HAP-1 (cell line): ENCODE results near the gene ARFGAP1.
A peak's percentile ranks its signal among the peaks of the same experiment; 100 is the strongest.

ENCODE experiments used
- DNase-seq, 2 experiments: peaks; one replicate each; pipeline ENCODE4 v3.0.0-alpha.2; 2016 to 2020; ENCODE audit warnings: low spot score in 2 of 2
- H3K27me3 ChIP-seq: fragments of 250-450 bp; sonication (Bioruptor Pico); 2 replicates; pipeline ENCODE4 v1.5.1; 2020; ENCODE audit warnings: low read depth, mild to moderate bottlenecking, moderate library complexity
- H3K36me3 ChIP-seq: fragments of 250-450 bp; sonication (Bioruptor Pico); replicated peaks from 2 replicates; pipeline ENCODE4 v1.5.1; 2020; ENCODE audit warnings: mild to moderate bottlenecking
- H3K4me1 ChIP-seq: fragments of 250-450 bp; sonication (Bioruptor Pico); 2 replicates; pipeline ENCODE4 v1.5.1; 2020; ENCODE audit warnings: mild to moderate bottlenecking
- H3K4me3 ChIP-seq: fragments of 250-450 bp; sonication (Bioruptor Pico); 2 replicates; pipeline ENCODE4 v1.5.1; 2020; ENCODE audit warnings: mild to moderate bottlenecking, moderate library complexity
- H3K9me3 ChIP-seq: fragments of 250-450 bp; sonication (Bioruptor Pico); 2 replicates; pipeline ENCODE4 v1.5.1; 2020; ENCODE audit warnings: mild to moderate bottlenecking, moderate library complexity
- in situ Hi-C: fragments of 300-500 bp; cut with MboI; formaldehyde crosslinking; loops from 3 replicates; pipeline ENCODE4 v1.14.3; 2020; ENCODE audit warnings: low sequenced_read_pairs, inconsistent platforms, mixed read lengths

ARFGAP1 gene

DNA sequence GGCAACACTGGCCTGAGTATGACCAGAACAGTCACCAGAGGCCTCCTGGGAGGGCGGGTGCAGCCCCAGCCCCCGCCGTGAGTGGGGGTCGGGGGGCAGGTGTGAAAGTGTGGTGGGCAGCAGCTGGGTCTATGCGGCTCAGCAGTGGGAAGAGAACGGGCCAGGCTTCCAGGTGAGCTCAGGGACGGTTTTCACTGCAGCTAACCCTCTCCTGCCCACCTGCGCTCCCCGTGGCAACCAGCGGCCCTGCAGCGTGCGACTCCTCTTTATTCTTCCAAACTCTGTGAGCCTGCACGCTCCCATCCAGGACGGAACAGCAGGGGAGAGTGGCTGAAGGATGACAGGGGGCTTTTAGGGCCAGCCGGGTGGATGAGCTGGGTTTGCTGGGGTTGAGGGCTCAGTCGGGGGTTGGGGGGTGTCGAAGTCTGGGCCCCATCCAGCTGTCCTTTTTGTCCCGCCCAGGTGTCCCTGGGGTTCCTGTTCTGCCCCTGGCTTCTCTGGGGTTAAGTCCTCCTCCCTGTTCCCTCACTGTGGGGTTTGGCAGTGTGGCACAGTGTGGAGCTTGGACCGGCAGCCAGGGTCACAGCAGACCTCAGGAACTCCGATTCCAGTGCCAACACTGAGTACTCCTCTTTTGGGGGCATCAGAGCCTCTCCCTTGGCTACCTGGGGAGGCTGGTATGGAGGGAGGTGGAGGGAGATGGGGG lies 37.8 kb upstream of the ARFGAP1 start:
- H3K4me3 ChIP-seq: no peak overlapping the region
- DNase-seq: peak; percentile 36 to 62

GRCh38 chr20:63235399-63235983 lies 37.1 kb upstream of the ARFGAP1 start, which contains the start of gene BIRC7:
BIRC7 (plus strand) TSS chr20:63235905; CDS start chr20:63236097, 192 bp downstream.
- Histone ChIP-seq H3K4me1 (no peaks in the 10 kb centered on the region), H3K27me3 (peaks cover 21% of the 10 kb centered on the region), H3K4me3 (no peak within 1 kb of the TSS), H3K36me3 (no peaks in the 10 kb centered on the region), H3K9me3 (no peaks in the 10 kb centered on the region)
- DNase-seq: no peak
- in situ Hi-C loops: no loop called here

More for the DNA sequence above, 37.8 kb upstream of the ARFGAP1 start:
- H3K9me3 ChIP-seq: no peaks in the 10 kb centered on the region
- in situ Hi-C loops: no loop called here
- H3K4me1 ChIP-seq: no peaks in the 10 kb centered on the region
- H3K27me3 ChIP-seq: peaks cover 25% of the 10 kb centered on the region
- H3K36me3 ChIP-seq: no peaks in the 10 kb centered on the region

DNA sequence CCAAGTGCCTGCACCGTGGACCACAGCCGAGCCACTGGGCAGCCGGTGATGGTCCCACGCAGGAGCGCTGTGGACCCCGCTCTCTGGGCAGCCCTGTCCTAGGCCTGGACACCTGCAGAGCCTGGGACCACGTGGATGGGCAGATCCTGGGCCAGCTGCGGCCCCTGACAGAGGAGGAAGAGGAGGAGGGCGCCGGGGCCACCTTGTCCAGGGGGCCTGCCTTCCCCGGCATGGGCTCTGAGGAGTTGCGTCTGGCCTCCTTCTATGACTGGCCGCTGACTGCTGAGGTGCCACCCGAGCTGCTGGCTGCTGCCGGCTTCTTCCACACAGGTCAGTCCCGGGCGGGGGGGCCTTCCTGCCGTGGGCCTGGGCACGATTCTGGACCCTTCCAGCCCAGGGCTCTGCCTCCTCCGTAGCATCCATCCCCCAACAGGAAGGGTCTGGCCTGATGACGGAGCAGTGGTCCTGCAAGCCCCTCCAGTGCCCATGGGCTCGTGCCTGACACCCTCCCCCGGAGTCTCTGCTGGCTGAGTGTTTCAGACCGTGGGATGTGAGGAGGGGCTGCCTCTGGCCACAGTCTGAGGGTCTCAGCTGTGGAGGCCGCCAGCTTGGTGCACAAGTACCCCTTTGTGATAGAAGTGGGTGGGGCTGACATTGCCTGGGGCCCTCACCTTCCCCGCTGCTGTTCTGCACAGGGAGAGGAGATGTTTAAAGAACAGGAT lies 36.3 kb upstream of the ARFGAP1 start:
- DNase-seq: no peak
- Histone ChIP-seq H3K4me1 (no peaks in the 10 kb centered on the region), H3K27me3 (peaks cover 18% of the 10 kb centered on the region), H3K36me3 (no peaks in the 10 kb centered on the region), H3K4me3 (no peak overlapping the region), H3K9me3 (no peaks in the 10 kb centered on the region)
- in situ Hi-C loops: no loop called here

GRCh38 chr20:63238031-63238430 lies 34.6 kb upstream of the ARFGAP1 start:
- in situ Hi-C loops: no loop called here
- Histone ChIP-seq H3K4me1 (no peaks in the 10 kb centered on the region), H3K36me3 (no peaks in the 10 kb centered on the region), H3K9me3 (no peaks in the 10 kb centered on the region), H3K4me3 (no peak overlapping the region), H3K27me3 (peaks cover 11% of the 10 kb centered on the region; the same call in 1 of the 2 replicates)
- DNase-seq: no peak

DNA sequence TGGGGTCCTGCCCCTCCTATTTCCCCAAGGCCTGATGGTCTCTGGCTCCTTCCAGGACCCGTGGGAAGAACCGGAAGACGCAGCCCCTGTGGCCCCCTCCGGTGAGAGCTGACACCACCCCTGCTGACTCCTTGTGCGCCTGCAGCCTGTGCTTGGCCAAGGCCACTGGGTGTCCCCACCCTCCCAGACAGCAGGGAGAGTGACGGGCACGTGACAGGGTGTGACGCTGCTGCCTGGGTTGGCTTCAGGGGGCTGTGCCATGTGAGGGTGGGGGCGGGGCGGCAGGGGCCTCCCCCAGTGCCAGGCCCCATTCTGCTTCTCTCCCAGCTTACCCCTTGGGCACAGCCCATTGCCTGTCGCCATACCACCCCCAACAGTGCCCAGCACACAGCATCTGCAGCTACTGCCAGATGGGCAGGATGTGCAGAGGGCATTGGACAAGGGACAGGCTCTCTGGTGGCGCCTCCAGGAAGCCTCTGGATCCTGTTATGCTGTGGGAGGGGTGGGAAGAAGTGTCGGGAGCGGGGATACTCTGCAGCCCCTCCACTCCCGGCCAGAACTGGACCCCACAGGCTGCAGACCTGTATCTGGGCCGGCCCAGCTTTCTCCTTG lies 34.0 kb upstream of the ARFGAP1 start:
- Histone ChIP-seq H3K4me3 (no peak overlapping the region), H3K27me3 (peaks cover 7% of the 10 kb centered on the region; the same call in 1 of the 2 replicates), H3K36me3 (no peaks in the 10 kb centered on the region), H3K4me1 (no peaks in the 10 kb centered on the region), H3K9me3 (no peaks in the 10 kb centered on the region)
- DNase-seq: no peak
- in situ Hi-C loops: no loop called here

DNA sequence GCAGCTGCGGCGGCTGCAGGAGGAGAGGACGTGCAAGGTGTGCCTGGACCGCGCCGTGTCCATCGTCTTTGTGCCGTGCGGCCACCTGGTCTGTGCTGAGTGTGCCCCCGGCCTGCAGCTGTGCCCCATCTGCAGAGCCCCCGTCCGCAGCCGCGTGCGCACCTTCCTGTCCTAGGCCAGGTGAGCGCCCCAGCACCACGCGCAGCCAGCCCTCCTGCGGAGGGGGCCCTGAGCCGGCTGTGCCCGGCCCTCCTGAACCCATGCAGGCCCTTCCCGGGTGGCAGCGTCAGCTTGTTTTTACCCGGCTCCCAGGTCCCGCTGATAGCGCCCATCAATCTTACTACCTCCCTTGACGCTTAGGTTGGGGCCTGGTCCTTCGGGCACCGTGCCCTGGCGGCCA lies 33.2 kb upstream of the ARFGAP1 start:
- no peaks in the 10 kb centered on the region for H3K4me1 ChIP-seq
- DNase-seq: no peak
- H3K4me3 ChIP-seq: no peak overlapping the region
- peaks cover 7% of the 10 kb centered on the region; the same call in 1 of the 2 replicates for H3K27me3 ChIP-seq
- in situ Hi-C loops: no loop called here
- H3K9me3 ChIP-seq: no peaks in the 10 kb centered on the region
- H3K36me3 ChIP-seq: no peaks in the 10 kb centered on the region

DNA sequence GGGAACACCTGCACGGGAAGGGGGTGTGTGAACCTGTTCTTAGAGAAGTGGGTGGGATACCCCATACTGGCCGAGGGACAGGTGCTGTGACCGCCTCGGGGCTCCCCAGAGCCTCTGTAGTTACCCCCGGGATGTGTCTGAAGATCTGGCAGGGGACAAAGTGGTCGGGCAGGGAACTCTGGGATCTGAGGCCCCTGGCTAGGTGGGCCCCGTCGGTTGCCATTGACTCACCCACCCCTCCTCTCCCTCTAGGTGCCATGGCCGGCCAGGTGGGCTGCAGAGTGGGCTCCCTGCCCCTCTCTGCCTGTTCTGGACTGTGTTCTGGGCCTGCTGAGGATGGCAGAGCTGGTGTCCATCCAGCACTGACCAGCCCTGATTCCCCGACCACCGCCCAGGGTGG lies 32.6 kb upstream of the ARFGAP1 start:
- peaks cover 7% of the 10 kb centered on the region; the same call in 1 of the 2 replicates for H3K27me3 ChIP-seq
- H3K4me3 ChIP-seq: no peak overlapping the region
- in situ Hi-C loops: no loop called here
- no peak for DNase-seq
- no peaks in the 10 kb centered on the region for H3K36me3 ChIP-seq
- no peaks in the 10 kb centered on the region for H3K4me1 ChIP-seq
- H3K9me3 ChIP-seq: no peaks in the 10 kb centered on the region

- Histone ChIP-seq H3K4me1 (no peaks in the 10 kb centered on the region), H3K36me3 (no peaks in the 10 kb centered on the region), H3K9me3 (no peaks in the 10 kb centered on the region), H3K27me3 (peaks cover 7% of the 10 kb centered on the region; the same call in 1 of the 2 replicates), H3K4me3 (no peak overlapping the region)
- in situ Hi-C loops: no loop called here
- no peak for DNase-seq
Measured at GRCh38 chr20:63241272-63241671, 31.3 kb upstream of the ARFGAP1 start.

DNA sequence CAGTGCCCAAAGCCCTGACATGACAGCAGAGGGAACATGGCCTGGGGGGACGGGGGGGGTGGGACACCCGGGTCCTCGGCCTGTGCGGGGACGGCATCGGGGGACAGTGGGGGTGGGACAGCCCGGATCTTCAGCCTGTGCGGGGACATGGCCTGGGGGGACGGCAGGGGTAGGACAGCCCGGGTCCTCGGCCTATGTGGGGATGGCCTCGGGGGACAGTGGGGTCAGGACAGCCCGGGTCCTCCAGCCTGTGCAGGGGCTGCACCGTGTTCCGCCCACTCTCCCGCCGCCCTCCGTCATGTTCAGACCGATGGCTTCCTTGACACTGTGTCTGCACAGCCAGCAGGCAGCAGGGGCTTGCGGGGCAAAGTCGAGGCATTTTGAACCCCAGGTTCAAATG lies 29.9 kb upstream of the ARFGAP1 start:
- Histone ChIP-seq H3K4me1 (no peaks in the 10 kb centered on the region), H3K9me3 (no peaks in the 10 kb centered on the region), H3K4me3 (no peak overlapping the region), H3K27me3 (peaks cover 15% of the 10 kb centered on the region), H3K36me3 (no peaks in the 10 kb centered on the region)
- DNase-seq: no peak
- in situ Hi-C loops: no loop called here

GRCh38 chr20:63243604-63244247 lies 28.9 kb upstream of the ARFGAP1 start:
- Histone ChIP-seq H3K9me3 (no peaks in the 10 kb centered on the region), H3K36me3 (no peaks in the 10 kb centered on the region), H3K4me3 (no peak overlapping the region), H3K4me1 (no peaks in the 10 kb centered on the region), H3K27me3 (peaks cover 18% of the 10 kb centered on the region)
- in situ Hi-C loops: no loop called here
- no peak for DNase-seq

- Histone ChIP-seq H3K27me3 (peaks cover 19% of the 10 kb centered on the region), H3K9me3 (no peaks in the 10 kb centered on the region), H3K36me3 (no peaks in the 10 kb centered on the region), H3K4me3 (no peak overlapping the region), H3K4me1 (no peaks in the 10 kb centered on the region)
- in situ Hi-C loops: no loop called here
- no peak for DNase-seq
Measured at GRCh38 chr20:63244468-63244867, 28.1 kb upstream of the ARFGAP1 start.

- Histone ChIP-seq H3K9me3 (no peaks in the 10 kb centered on the region), H3K36me3 (no peaks in the 10 kb centered on the region), H3K27me3 (peaks cover 21% of the 10 kb centered on the region), H3K4me3 (no peak overlapping the region), H3K4me1 (no peaks in the 10 kb centered on the region)
- in situ Hi-C loops: no loop called here
- peak in 1 of 2 experiments; percentile 20 for DNase-seq
Measured at GRCh38 chr20:63246490-63247288, 25.9 kb upstream of the ARFGAP1 start.
